ENCODE results near the gene PCP4L1. TPM values are rescaled to one million over a fixed set of nuclear protein-coding genes. Genes with fewer than 3 reads are reported as not detected.

PCP4L1 gene
- total RNA-seq, 1 donor from 2014 or later: not detected

DNA sequence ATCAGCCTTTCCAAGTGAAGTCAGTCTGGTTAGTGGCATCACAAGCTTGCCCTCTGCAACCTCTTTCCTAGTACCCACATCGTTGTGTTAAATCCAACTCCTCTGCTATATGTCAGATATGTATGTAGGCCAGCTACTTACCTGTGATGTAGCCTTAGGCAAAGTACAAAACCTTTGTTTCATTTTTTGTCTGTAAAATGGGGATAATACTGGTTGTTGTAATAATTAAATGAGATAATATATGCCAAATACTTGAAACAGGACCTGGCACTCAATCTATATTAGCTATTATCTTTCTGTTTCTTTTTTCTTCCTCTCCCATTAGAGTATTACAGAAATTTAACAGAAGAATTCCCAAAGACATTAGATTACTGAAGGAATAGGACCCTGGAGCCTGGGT, 1.2 kb downstream of the PCP4L1 start:
- peaks cover 0 to 5% of the 10 kb centered on the region in 2 donors for H3K4me1 ChIP-seq
- no peaks in the 10 kb centered on the region for H3K36me3 ChIP-seq
- peaks cover 0 to 5% of the 10 kb centered on the region in 2 donors for H3K9me3 ChIP-seq
- intact Hi-C loops (cut with DNase I): no loop called here
- H3K27me3 ChIP-seq: no peaks in the 10 kb centered on the region
- no peak overlapping the region for H3K4me3 ChIP-seq
- TF ChIP-seq, protein P1, sequence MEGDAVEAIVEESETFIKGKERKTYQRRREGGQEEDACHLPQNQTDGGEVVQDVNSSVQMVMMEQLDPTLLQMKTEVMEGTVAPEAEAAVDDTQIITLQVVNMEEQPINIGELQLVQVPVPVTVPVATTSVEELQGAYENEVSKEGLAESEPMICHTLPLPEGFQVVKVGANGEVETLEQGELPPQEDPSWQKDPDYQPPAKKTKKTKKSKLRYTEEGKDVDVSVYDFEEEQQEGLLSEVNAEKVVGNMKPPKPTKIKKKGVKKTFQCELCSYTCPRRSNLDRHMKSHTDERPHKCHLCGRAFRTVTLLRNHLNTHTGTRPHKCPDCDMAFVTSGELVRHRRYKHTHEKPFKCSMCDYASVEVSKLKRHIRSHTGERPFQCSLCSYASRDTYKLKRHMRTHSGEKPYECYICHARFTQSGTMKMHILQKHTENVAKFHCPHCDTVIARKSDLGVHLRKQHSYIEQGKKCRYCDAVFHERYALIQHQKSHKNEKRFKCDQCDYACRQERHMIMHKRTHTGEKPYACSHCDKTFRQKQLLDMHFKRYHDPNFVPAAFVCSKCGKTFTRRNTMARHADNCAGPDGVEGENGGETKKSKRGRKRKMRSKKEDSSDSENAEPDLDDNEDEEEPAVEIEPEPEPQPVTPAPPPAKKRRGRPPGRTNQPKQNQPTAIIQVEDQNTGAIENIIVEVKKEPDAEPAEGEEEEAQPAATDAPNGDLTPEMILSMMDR (IDR thresholded peaks at IDR 0.05): no peak
- no peak for DNase-seq (ENCODE audit: low spot score in 2 of 2)
- H3K27ac ChIP-seq: no peak overlapping the region

DNA sequence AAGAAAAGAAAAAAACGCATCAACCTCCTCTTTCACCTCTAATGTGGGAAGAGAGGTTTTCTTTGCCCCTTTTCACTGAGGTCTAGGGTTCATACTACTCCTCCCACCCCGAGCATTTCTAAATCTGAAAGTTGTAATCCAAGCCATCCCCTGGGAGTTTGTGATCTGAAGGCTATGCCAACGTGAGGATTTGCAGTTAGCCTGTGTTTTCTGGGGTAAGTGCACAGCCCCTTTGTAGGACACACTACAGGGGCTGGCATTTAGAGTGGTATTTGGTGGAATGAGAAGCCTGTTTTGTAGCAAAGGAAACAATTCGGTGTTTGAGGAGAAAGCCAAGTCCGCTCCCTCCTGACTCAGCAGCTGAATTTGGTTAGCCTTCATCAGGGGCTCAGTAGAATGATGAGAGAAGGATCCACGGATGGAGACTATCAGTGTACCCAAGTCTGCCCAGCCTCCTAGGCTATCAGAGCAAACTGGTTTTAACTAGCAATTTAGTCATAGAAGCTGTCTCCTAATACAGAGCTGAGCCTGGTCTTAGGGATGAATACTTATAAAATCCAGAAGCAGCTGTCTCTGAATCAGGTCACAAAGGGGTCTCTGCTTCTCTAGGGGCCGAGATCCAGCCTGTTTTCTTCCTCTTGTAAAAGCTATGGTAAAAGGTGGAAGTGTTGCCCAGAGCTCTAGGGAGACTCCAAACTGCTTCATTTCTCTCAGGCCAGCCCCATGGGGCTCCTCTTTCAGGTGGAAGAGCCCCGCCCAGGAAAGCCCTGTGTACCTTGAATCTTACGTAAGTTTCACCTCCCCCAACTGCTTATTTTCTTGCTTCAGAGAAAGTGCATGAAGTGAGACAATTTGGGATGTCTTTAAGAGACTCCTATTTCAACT, 2.1 kb downstream of the PCP4L1 start:
- peaks cover 0 to 5% of the 10 kb centered on the region in 2 donors for H3K4me1 ChIP-seq
- no peaks in the 10 kb centered on the region for H3K27me3 ChIP-seq
- no peaks in the 10 kb centered on the region for H3K36me3 ChIP-seq
- H3K9me3 ChIP-seq: peaks cover 0 to 5% of the 10 kb centered on the region in 2 donors
- no peak overlapping the region for H3K27ac ChIP-seq
- intact Hi-C loops (cut with DNase I): no loop called here
- DNase-seq (ENCODE audit: low spot score in 2 of 2): no peak
- H3K4me3 ChIP-seq: no peak overlapping the region
- TF ChIP-seq, protein P1 (IDR thresholded peaks at IDR 0.05): no peak

DNA sequence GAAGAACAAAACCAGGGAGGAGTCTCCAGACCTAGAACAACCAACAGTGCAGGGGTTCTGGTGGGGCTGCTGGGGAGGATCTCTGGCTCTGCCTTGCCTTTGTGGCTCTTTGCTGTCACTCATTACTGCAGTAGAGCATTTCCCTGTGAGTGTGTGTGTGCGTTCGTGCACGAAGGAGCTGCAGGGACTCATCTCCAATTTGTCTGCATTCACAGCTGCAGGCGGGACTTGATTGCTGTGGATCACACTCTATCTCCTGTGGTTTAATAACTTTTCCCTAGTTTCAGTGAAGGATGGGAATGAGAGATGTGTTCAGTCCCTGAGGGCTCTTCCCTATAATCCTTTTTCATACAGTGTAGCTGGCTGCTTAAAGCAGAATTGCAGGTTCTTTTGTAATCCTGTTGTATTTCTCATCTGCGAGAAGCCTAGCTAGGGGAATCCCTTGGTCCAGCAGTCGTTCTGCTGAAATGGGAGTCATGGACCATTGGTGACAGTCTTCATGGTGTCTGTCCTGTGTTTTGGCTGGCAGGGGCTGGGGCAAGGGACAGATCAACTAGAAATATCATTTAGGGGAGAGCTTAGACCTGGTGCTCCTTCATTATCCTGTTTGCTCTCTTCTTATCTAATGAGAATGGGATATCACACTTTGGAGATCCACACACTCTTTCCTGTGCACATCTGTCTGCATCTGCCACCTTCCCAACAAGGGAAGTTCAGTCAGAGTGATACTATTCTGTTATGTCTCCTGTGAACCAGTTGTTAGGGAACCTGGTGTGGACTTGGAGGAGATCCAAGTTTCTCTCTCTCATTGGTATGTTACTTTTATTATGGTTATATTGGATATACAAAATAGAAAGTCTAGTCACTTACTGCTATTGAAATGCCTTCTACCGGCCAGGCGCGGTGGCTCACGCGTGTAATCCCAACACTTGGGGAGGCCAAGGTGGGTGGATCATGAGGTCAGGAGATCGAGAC, 3.0 kb downstream of the PCP4L1 start:
- Histone ChIP-seq H3K27ac (no peak overlapping the region), H3K4me1 (peaks cover 0 to 5% of the 10 kb centered on the region in 2 donors), H3K27me3 (no peaks in the 10 kb centered on the region)

DNA sequence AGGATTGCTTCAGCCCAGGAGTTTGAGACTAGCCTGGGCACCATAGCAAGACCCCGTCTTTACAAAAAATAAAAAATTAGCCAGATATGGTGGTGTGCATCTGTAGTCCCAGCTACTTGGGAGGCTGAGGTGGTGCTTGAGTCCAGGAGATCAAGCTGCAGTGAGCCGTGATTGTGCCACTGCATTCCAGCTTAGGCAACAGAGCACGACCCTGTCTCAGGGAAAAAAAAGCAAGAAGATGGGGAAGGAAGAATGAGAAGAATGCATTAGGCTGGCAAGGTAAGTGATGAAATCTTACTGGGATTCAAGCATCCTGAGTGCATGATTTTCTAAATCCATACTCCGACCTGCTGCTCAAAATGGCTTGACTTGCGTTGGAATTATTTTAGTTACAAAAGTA, 6.8 kb downstream of the PCP4L1 start:
- H3K27me3 ChIP-seq: no peaks in the 10 kb centered on the region
- intact Hi-C loops (cut with DNase I): no loop called here
- no peaks in the 10 kb centered on the region for H3K36me3 ChIP-seq
- no peak overlapping the region for H3K4me3 ChIP-seq
- TF ChIP-seq, protein P1 (IDR thresholded peaks at IDR 0.05): no peak
- no peaks in the 10 kb centered on the region for H3K4me1 ChIP-seq
- DNase-seq (ENCODE audit: low spot score in 2 of 2): no peak
- H3K27ac ChIP-seq: no peak overlapping the region
- no peaks in the 10 kb centered on the region for H3K9me3 ChIP-seq

More for the DNA sequence above, 3.0 kb downstream of the PCP4L1 start:
- intact Hi-C loops (cut with DNase I): no loop called here
- H3K9me3 ChIP-seq: peaks cover 0 to 5% of the 10 kb centered on the region in 2 donors
- DNase-seq (ENCODE audit: low spot score in 2 of 2): no peak
- TF ChIP-seq, protein P1 (IDR thresholded peaks at IDR 0.05): no peak
- H3K4me3 ChIP-seq: no peak overlapping the region
- H3K36me3 ChIP-seq: no peaks in the 10 kb centered on the region

DNA sequence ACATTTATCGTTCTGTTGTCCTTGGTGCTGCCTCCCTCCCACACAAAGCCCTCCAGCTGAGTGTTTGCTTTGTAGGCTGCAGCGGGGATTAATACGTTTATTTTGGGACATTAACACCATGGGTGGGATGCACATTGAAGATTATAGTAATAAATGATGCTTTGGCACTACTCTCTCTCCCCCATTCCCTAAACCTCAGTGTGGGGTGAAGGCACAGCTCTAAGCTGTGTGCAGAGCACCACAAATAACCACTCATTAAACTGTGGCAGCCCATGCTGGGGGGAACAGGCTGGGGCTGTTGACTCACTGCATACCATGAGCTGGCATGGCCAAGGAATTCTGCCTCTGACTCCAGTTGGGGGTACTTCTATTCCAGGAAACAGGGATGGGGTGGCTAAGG, 7.7 kb downstream of the PCP4L1 start:
- TF ChIP-seq, protein P1 (IDR thresholded peaks at IDR 0.05): no peak
- no peak for DNase-seq (ENCODE audit: low spot score in 2 of 2)
- Histone ChIP-seq H3K4me1 (no peaks in the 10 kb centered on the region), H3K27me3 (no peaks in the 10 kb centered on the region), H3K27ac (no peak overlapping the region), H3K9me3 (no peaks in the 10 kb centered on the region), H3K4me3 (no peak overlapping the region), H3K36me3 (no peaks in the 10 kb centered on the region)
- intact Hi-C loops (cut with DNase I): no loop called here

Measured in ascending aorta (tissue), 2 donors.